Adrenal gland (tissue), 5 donors: ENCODE measurements around the gene CCDC92B.

Experiments
- CTCF ChIP-seq, 6 experiments: fragments of 450-650 bp in 4 of 6; fragments of 200-600 bp in 2 of 6; sonication (generic) in 1 of 6; IDR thresholded peaks; 1 replicate in 5 of 6; 2 replicates in 1 of 6; pipeline versions ENCODE4 v1.5.1 to v1.8.0; 2016 to 2021; ENCODE audit warnings: antibody characterized with exemption in 6 of 6, mild to moderate bottlenecking in 2 of 6, moderate library complexity in 1 of 6
- POLR2A ChIP-seq, 2 donors: fragments of 450-650 bp; IDR thresholded peaks; one replicate each; pipeline ENCODE4 v1.6.1; 2017; ENCODE audit warnings: antibody characterized with exemption in 2 of 2, mild to moderate bottlenecking in 2 of 2, moderate library complexity in 1 of 2
- donor health status: DM: no; HTN: no; CAD: no.

DNA sequence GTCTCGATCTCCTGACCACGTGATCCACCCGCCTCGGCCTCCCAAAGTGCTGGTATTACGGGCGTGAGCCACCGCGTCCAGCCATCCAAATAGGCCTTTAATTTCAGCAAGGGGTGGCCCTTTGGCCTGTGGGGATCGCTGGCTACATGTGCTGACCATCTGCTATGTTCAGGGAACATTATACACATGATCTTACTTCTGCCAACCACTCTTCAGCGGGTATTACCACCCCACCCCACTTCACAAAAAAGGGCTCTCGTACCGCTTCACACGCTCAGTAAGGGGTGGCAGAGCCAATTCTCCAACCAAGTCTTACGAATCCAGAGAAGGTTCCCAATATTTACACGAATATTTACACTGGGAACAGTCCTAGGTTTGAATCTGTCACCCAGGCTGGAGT is 11.8 kb downstream of the CCDC92B start:
- no peak for TF ChIP-seq CTCF (IDR thresholded peaks at IDR 0.05)
- no peak for TF ChIP-seq POLR2A (IDR thresholded peaks at IDR 0.05)
